HCT116 (cell line): ENCODE measurements around the gene AMDHD2. TPM values are rescaled to one million over a fixed set of nuclear protein-coding genes. Genes with fewer than 3 reads are reported as not detected.
"Not testable (repeated sequence)": the region's sequence is repeated elsewhere in the genome, so short reads cannot be mapped to it uniquely, and the experiment has no call there.

Experiments used
- ATAC-seq: fragments of 200-7000 bp; cut with Tn5 transposase; 2 replicates; pipeline ENCODE4 v1.9.1; 2020; ENCODE audit warnings: mild to moderate bottlenecking, moderate library complexity
- BruUV-seq: library from RNA; stranded (reverse); fragments of 400-500 nt; replicated peaks from 2 replicates; lab custom pipeline; 2021; lab: Mats Ljungman, UMichigan
- CTCF ChIA-PET: fragments of 300-600 bp; sonication (Branson Sonifier 250); formaldehyde crosslinking; loops from one replicate; lab custom pipeline; 2021; ENCODE audit warnings: antibody characterized with exemption; lab: Charles Lee
- POLR2A ChIA-PET: fragments of 300-600, 350-600 bp; sonication (Branson Sonifier 250); formaldehyde crosslinking; loops from one replicate; lab custom pipeline; 2021; ENCODE audit warnings: antibody characterized with exemption; lab: Charles Lee
- RAD21 ChIA-PET, 2 experiments: fragments of 300-600 bp; sonication (Branson Sonifier 250); formaldehyde crosslinking; loops; one replicate each; lab custom pipeline; 2023; ENCODE audit warnings: low total read pairs in 2 of 2; ENCODE audit not compliant: uncharacterized antibody in 2 of 2, unreplicated experiment in 2 of 2, low non-redundant PET in 1 of 2; lab: Charles Lee
- DNase-seq: peaks from one replicate; pipeline ENCODE4 v3.0.0-alpha.2; 2010; ENCODE audit warnings: low read depth, low spot score
- H2AFZ ChIP-seq: fragments of 200-600 bp; shearing (Covaris generic), sonication (generic); 2 replicates; pipeline ENCODE4 v1.6.1; 2017; ENCODE audit warnings: low read depth, mixed run types, mixed read lengths, antibody characterized with exemption, low read length; ENCODE audit not compliant: poor library complexity, severe bottlenecking
- H3K27ac ChIP-seq: 2 replicates; pipeline ENCODE4 v1.5.1; 2012; ENCODE audit warnings: low read depth, low read length
- H3K27me3 ChIP-seq: fragments of 200-600 bp; sonication (generic); 2 replicates; pipeline ENCODE4 v1.6.1; 2016; ENCODE audit warnings: mixed run types, low read length, mixed read lengths; ENCODE audit not compliant: insufficient read depth
- H3K36me3 ChIP-seq, 2 experiments: fragments of 200-500 bp in 1 of 2; fragments of 200-600 bp in 1 of 2; sonication (Bioruptor generic) in 1 of 2; sonication (generic) in 1 of 2; 2 replicates each; pipeline versions ENCODE4 v1.5.1 to v1.6.1; 2014 to 2016; ENCODE audit warnings: low read length in 2 of 2, inconsistent platforms in 1 of 2, mixed read lengths in 1 of 2, mixed run types in 1 of 2; ENCODE audit not compliant: insufficient read depth in 2 of 2, control insufficient read depth in 1 of 2
- H3K4me1 ChIP-seq, 2 experiments: fragments of 200-600 bp in 1 of 2; sonication (generic) in 1 of 2; 2 replicates each; pipeline versions ENCODE4 v1.5.1 to v1.6.1; 2012 to 2017; ENCODE audit warnings: low read length in 2 of 2, inconsistent platforms in 1 of 2, mild to moderate bottlenecking in 1 of 2, mixed read lengths in 1 of 2, mixed run types in 1 of 2, moderate library complexity in 1 of 2; ENCODE audit not compliant: insufficient read depth in 2 of 2, control insufficient read depth in 1 of 2
- H3K4me2 ChIP-seq: fragments of 200-600 bp; sonication (generic); 2 replicates; pipeline ENCODE4 v1.6.1; 2017; ENCODE audit warnings: mixed run types, low read length, mixed read lengths
- H3K4me3 ChIP-seq, 2 experiments: fragments of 200-600 bp in 1 of 2; sonication (generic) in 1 of 2; replicated peaks in 1 of 2; 2 replicates each; pipeline ENCODE4 v1.5.1; 2011 to 2016; ENCODE audit warnings: low read length in 2 of 2, control low read depth in 1 of 2, low read depth in 1 of 2, mild to moderate bottlenecking in 1 of 2, mixed read lengths in 1 of 2, mixed run types in 1 of 2
- H3K79me2 ChIP-seq: fragments of 200-600 bp; sonication (generic); 2 replicates; pipeline ENCODE4 v1.6.1; 2017; ENCODE audit warnings: mild to moderate bottlenecking, mixed run types, low read length, moderate library complexity, mixed read lengths; ENCODE audit not compliant: insufficient read depth
- H3K9ac ChIP-seq: fragments of 200-600 bp; sonication (generic); 2 replicates; pipeline ENCODE4 v1.6.1; 2016; ENCODE audit warnings: low read length, mixed read lengths
- H3K9me2 ChIP-seq: fragments of 200-600 bp; sonication (generic), shearing (Covaris generic); 2 replicates; pipeline ENCODE4 v1.6.1; 2017; ENCODE audit warnings: mixed run types, mild to moderate bottlenecking, moderate library complexity; ENCODE audit not compliant: insufficient read depth
- H3K9me3 ChIP-seq, 2 experiments: fragments of 200-500 bp in 1 of 2; fragments of 200-600 bp in 1 of 2; sonication (Bioruptor generic) in 1 of 2; sonication (generic) in 1 of 2; 2 replicates each; pipeline ENCODE4 v1.6.1; 2014 to 2017; ENCODE audit warnings: low read length in 2 of 2, mixed read lengths in 2 of 2, inconsistent platforms in 1 of 2, low read depth in 1 of 2, mild to moderate bottlenecking in 1 of 2, mixed run types in 1 of 2, moderate library complexity in 1 of 2; ENCODE audit not compliant: control insufficient read depth in 1 of 2, insufficient read depth in 1 of 2
- H4K20me1 ChIP-seq: fragments of 200-600 bp; sonication (generic), shearing (Covaris generic); 2 replicates; pipeline ENCODE4 v1.6.1; 2017; ENCODE audit warnings: mixed run types, mild to moderate bottlenecking, moderate library complexity; ENCODE audit not compliant: insufficient read depth
- CTCF ChIP-seq, 3 experiments: fragments of 200-600 bp in 1 of 3; sonication (generic) in 1 of 3; IDR thresholded peaks in 2 of 3; conservative IDR thresholded peaks in 1 of 3; 2 replicates each; pipeline ENCODE4 v1.5.1; 2012 to 2017; ENCODE audit warnings: low read depth in 2 of 3, low read length in 2 of 3, antibody characterized with exemption in 1 of 3, borderline replicate concordance in 1 of 3, control low read depth in 1 of 3, mild to moderate bottlenecking in 1 of 3, mixed read lengths in 1 of 3, mixed run types in 1 of 3, moderate library complexity in 1 of 3; ENCODE audit not compliant: insufficient read depth in 1 of 3
- intact Hi-C: fragments of 100-400 bp; cut with micrococcal nuclease; formaldehyde crosslinking; loops from 2 replicates; pipeline ENCODE4 v1.10.0; 2022
- total RNA-seq: library from RNA; stranded (reverse); gene quantifications from one replicate; pipeline ENCODE4 v1.2.1, GENCODE V29; 2021; ENCODE audit not compliant: unreplicated experiment

AMDHD2 gene
- total RNA-seq, 1 experiment from 2014 or later = 42.9 TPM

- H3K36me3 ChIP-seq, BruUV-seq, H3K9me2 ChIP-seq, POLR2A ChIA-PET, H3K4me3 ChIP-seq, H3K9ac ChIP-seq, H3K27me3 ChIP-seq, ATAC-seq, H4K20me1 ChIP-seq, H3K9me3 ChIP-seq, intact Hi-C loops, DNase-seq, CTCF ChIA-PET, H2AFZ ChIP-seq, H3K27ac ChIP-seq: not testable (repeated sequence)
- RAD21 ChIA-PET = interaction anchor here in 1 of 2 experiments (0.7 kb wide), 1 partner anchor 24 kb away, joined by 3 read pairs; no protein-coding TSS in a partner anchor
- peaks cover 10 to 18% of the 10 kb centered on the region in 2 experiments for H3K4me1 ChIP-seq
- H3K79me2 ChIP-seq = peaks cover 26% of the 10 kb centered on the region
- peak overlapping the region; percentile 75; the same call in 1 of the 2 replicates for H3K4me2 ChIP-seq
Observed at GRCh38 chr16:2539192-2539844, 19.1 kb downstream of the AMDHD2 start.

DNA sequence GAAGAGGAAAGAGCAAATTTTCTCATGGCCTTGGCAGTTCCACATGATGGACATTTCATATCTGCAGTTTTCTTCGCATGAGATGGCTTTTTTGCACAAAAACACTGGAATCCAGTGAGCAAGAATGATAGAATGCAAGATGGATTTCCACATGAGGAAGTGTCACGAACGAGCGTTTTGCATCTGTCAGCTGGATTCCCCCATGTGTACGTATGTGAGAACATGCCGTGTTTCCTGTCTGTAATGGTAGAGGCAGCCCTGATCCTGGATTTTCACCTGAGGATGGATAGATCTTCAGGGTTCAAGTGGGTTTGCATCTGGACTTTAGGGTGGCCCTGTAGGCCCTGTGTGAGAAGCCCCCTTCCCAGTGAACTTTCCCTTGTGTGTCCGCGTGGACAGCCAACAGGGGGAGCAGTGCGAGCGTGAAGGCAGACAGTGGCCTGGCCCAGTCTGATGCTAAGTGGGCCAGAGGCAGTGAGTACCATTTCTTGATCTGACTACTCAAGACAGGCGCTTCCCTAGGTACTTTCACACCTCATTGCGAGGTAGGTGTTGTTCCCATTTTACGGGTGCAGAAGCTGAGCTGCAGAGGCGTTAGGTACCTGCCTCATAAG lies 19.8 kb downstream of the AMDHD2 start:
- intact Hi-C loops, H2AFZ ChIP-seq, H3K9ac ChIP-seq, H3K9me2 ChIP-seq, H3K9me3 ChIP-seq, DNase-seq, H4K20me1 ChIP-seq, H3K36me3 ChIP-seq, POLR2A ChIA-PET, H3K27me3 ChIP-seq, H3K27ac ChIP-seq, RAD21 ChIA-PET, ATAC-seq, H3K4me2 ChIP-seq, CTCF ChIA-PET, BruUV-seq, H3K4me3 ChIP-seq: not testable (repeated sequence)
- TF ChIP-seq CTCF (IDR thresholded peaks at IDR 0.05 in 2 of 3, conservative IDR thresholded peaks at IDR 0.05 in 1 of 3; ENCODE audit: borderline replicate concordance in 1 of 3, insufficient read depth in 1 of 3, low read depth in 2 of 3, low read length in 2 of 3) = peak in 2 of 3 experiments; percentile 36 to 42; a peak in 4 of 6 replicates
- Histone ChIP-seq H3K79me2 (peaks cover 29% of the 10 kb centered on the region), H3K4me1 (peaks cover 10 to 18% of the 10 kb centered on the region in 2 experiments)

- H3K4me3 ChIP-seq, RAD21 ChIA-PET, DNase-seq, H4K20me1 ChIP-seq, BruUV-seq, H3K9me2 ChIP-seq, H3K36me3 ChIP-seq, H3K9ac ChIP-seq, H3K9me3 ChIP-seq, H3K4me2 ChIP-seq, H3K27me3 ChIP-seq, H3K27ac ChIP-seq, ATAC-seq, H2AFZ ChIP-seq, CTCF ChIA-PET, intact Hi-C loops, POLR2A ChIA-PET: not testable (repeated sequence)
- H3K79me2 ChIP-seq = peaks cover 36% of the 10 kb centered on the region
- H3K4me1 ChIP-seq = peaks cover 10 to 13% of the 10 kb centered on the region in 2 experiments
Observed at GRCh38 chr16:2540912-2541311, 20.7 kb downstream of the AMDHD2 start.

GRCh38 chr16:2541409-2541808 lies 21.2 kb downstream of the AMDHD2 start:
- CTCF ChIA-PET, H3K9me3 ChIP-seq, H3K27ac ChIP-seq, H3K9me2 ChIP-seq, H3K4me2 ChIP-seq, H3K27me3 ChIP-seq, H3K4me3 ChIP-seq, DNase-seq, H3K4me1 ChIP-seq, H3K36me3 ChIP-seq, H3K9ac ChIP-seq, ATAC-seq, POLR2A ChIA-PET, RAD21 ChIA-PET, H2AFZ ChIP-seq, BruUV-seq, intact Hi-C loops, H4K20me1 ChIP-seq: not testable (repeated sequence)
- peaks cover 38% of the 10 kb centered on the region for H3K79me2 ChIP-seq
